Sigmoid colon (tissue), 3 donors: ENCODE results near the gene GTPBP3.

Source experiments
- CTCF ChIP-seq, 4 experiments: fragments of 450-650 bp in 3 of 4; fragments of 200-600 bp in 1 of 4; IDR thresholded peaks; one replicate each; pipeline ENCODE4 v1.5.1; 2016 to 2019; ENCODE audit warnings: antibody characterized with exemption in 4 of 4, mild to moderate bottlenecking in 3 of 4, moderate library complexity in 2 of 4
- POLR2A ChIP-seq, 2 donors: fragments of 450-650 bp; IDR thresholded peaks; one replicate each; pipeline ENCODE4 v1.6.1; 2016; ENCODE audit warnings: antibody characterized with exemption in 2 of 2, mild to moderate bottlenecking in 2 of 2, moderate library complexity in 2 of 2

- no peak for TF ChIP-seq POLR2A (IDR thresholded peaks at IDR 0.05)
- no peak for TF ChIP-seq CTCF (IDR thresholded peaks at IDR 0.05)
Observed at GRCh38 chr19:17333611-17334413, 3.5 kb upstream of the GTPBP3 start.
